Epithelial cell of esophagus (primary cell): ENCODE results near the gene MAP3K6.

ENCODE experiments used
- DNase-seq: peaks from one replicate; pipeline ENCODE4 v3.0.0; 2010; ENCODE audit warnings: low read depth
- H3K4me3 ChIP-seq: 2 replicates; pipeline ENCODE4 v1.5.1; 2011; ENCODE audit warnings: mild to moderate bottlenecking, low read length, control low read depth
- CTCF ChIP-seq: IDR thresholded peaks from 2 replicates; pipeline ENCODE4 v1.5.1; 2011; ENCODE audit warnings: low read depth, mild to moderate bottlenecking, low read length, control low read depth, inconsistent platforms; ENCODE audit not compliant: insufficient read depth; ENCODE audit errors: missing control alignments

MAP3K6 gene

GRCh38 chr1:27402349-27402754 lies 35.6 kb upstream of the MAP3K6 start:
- DNase-seq: peak; percentile 74
- peak; percentile 67 for TF ChIP-seq CTCF
- no peak overlapping the region for H3K4me3 ChIP-seq

- no peak for DNase-seq
- no peak overlapping the region for H3K4me3 ChIP-seq
- TF ChIP-seq CTCF: no peak
Observed at GRCh38 chr1:27400963-27401341, 34.2 kb upstream of the MAP3K6 start.

- no peak for DNase-seq
- no peak overlapping the region for H3K4me3 ChIP-seq
- no peak for TF ChIP-seq CTCF
Observed at GRCh38 chr1:27400082-27400962, 33.6 kb upstream of the MAP3K6 start.

GRCh38 chr1:27399251-27400025 lies 32.7 kb upstream of the MAP3K6 start:
- DNase-seq: no peak
- no peak overlapping the region for H3K4me3 ChIP-seq
- TF ChIP-seq CTCF: no peak

GRCh38 chr1:27398405-27399149 lies 31.8 kb upstream of the MAP3K6 start:
- no peak for TF ChIP-seq CTCF
- DNase-seq: no peak
- no peak overlapping the region for H3K4me3 ChIP-seq

GRCh38 chr1:27397749-27398148 lies 31.0 kb upstream of the MAP3K6 start:
- TF ChIP-seq CTCF: no peak
- no peak overlapping the region for H3K4me3 ChIP-seq
- DNase-seq: no peak
